Smooth muscle cell (in vitro differentiated cells): ENCODE data around the gene PRSS21. TPM values are rescaled to one million over a fixed set of nuclear protein-coding genes. Genes with fewer than 3 reads are reported as not detected.

ENCODE experiments used
- DNase-seq: peaks from one replicate; lab custom pipeline; 2025; ENCODE audit not compliant: unreplicated experiment; lab: John Stamatoyannopoulos, UW
- H2AFZ ChIP-seq: fragments of 200-600 bp; sonication (generic); 2 replicates; pipeline ENCODE4 v1.6.0; 2016; ENCODE audit warnings: antibody characterized with exemption, low read depth, mild to moderate bottlenecking
- H3F3A ChIP-seq: fragments of 200-600 bp; sonication (generic); 2 replicates; pipeline ENCODE4 v1.6.0; 2017; ENCODE audit warnings: antibody characterized with exemption, low read depth
- H3K27ac ChIP-seq: fragments of 200-600 bp; sonication (generic); 2 replicates; pipeline ENCODE4 v1.5.1; 2016; ENCODE audit warnings: low read depth, mild to moderate bottlenecking
- H3K27me3 ChIP-seq: fragments of 200-600 bp; sonication (generic); 2 replicates; pipeline ENCODE4 v1.6.1; 2016; ENCODE audit warnings: low read depth, mild to moderate bottlenecking
- H3K36me3 ChIP-seq: fragments of 200-600 bp; sonication (generic); 2 replicates; pipeline ENCODE4 v1.5.1; 2016; ENCODE audit warnings: low read depth
- H3K4me1 ChIP-seq: fragments of 200-600 bp; sonication (generic); 2 replicates; pipeline ENCODE4 v1.5.1; 2016; ENCODE audit warnings: low read depth
- H3K4me2 ChIP-seq: fragments of 200-600 bp; sonication (generic); 2 replicates; pipeline ENCODE4 v1.6.0; 2016; ENCODE audit warnings: mild to moderate bottlenecking
- H3K4me3 ChIP-seq: fragments of 200-600 bp; sonication (generic); 2 replicates; pipeline ENCODE4 v1.5.1; 2016; ENCODE audit warnings: mild to moderate bottlenecking
- H3K79me2 ChIP-seq: fragments of 200-600 bp; sonication (generic); 2 replicates; pipeline ENCODE4 v1.6.0; 2016; ENCODE audit warnings: low read depth, mild to moderate bottlenecking
- H3K9ac ChIP-seq: fragments of 200-600 bp; sonication (generic); 2 replicates; pipeline ENCODE4 v1.6.0; 2016; ENCODE audit warnings: low read depth
- H3K9me3 ChIP-seq: fragments of 200-600 bp; sonication (generic); replicated peaks from 2 replicates; pipeline ENCODE4 v1.5.1; 2016; ENCODE audit warnings: low read depth
- H4K20me1 ChIP-seq: fragments of 200-600 bp; sonication (generic); 2 replicates; pipeline ENCODE4 v1.6.0; 2016; ENCODE audit warnings: low read depth
- CTCF ChIP-seq: fragments of 200-600 bp; sonication (generic); IDR thresholded peaks from 2 replicates; pipeline ENCODE4 v1.5.1; 2017; ENCODE audit warnings: borderline replicate concordance, mild to moderate bottlenecking, antibody characterized with exemption; ENCODE audit not compliant: insufficient read depth, poor library complexity, severe bottlenecking
- WGBS: methylation state at CpG from one replicate; pipeline ENCODE4 v1.1.7; 2016; ENCODE audit warnings: low lambda C conversion rate; 5-methylcytosine and 5-hydroxymethylcytosine counted together
- polyA plus RNA-seq: library from polyadenylated mRNA; unstranded; fragments of >200 nt; fragmentation: Nextera tagmentation; extraction: Ambion mirVana; gene quantifications from 2 replicates; pipeline ENCODE4 v1.2.1, GENCODE V29; 2016
- total RNA-seq: library from RNA; depleted of rRNA; stranded (reverse); fragments of >200 nt; gene quantifications from 2 replicates; pipeline ENCODE4 v1.2.3, GENCODE V29; 2014

Gene PRSS21
- total and polyA plus RNA-seq, 2 experiments from 2014 or later = not detected

- TF ChIP-seq CTCF = no peak
- H3F3A ChIP-seq = peaks cover 4% of the 10 kb centered on the region
- H3K27ac ChIP-seq = no peak overlapping the region
- 74% methylated on average over 4 of the region's 4 CpGs for WGBS
- no peak for DNase-seq
- H3K4me3 ChIP-seq = no peak overlapping the region
- H2AFZ ChIP-seq = no peak overlapping the region
- no peaks in the 10 kb centered on the region for H3K79me2 ChIP-seq
- H3K9ac ChIP-seq = no peak overlapping the region
- H4K20me1 ChIP-seq = no peaks in the 10 kb centered on the region
- H3K4me1 ChIP-seq = peaks cover 7% of the 10 kb centered on the region
- no peak overlapping the region for H3K4me2 ChIP-seq
- H3K36me3 ChIP-seq = no peaks in the 10 kb centered on the region
- no peaks in the 10 kb centered on the region for H3K9me3 ChIP-seq
- H3K27me3 ChIP-seq = peaks cover 25% of the 10 kb centered on the region
Observed at GRCh38 chr16:2865651-2866050, 48.6 kb downstream of the PRSS21 start.

- TF ChIP-seq CTCF = no peak
- no peak overlapping the region for H3K4me3 ChIP-seq
- H3K27ac ChIP-seq = no peak overlapping the region
- H3K9ac ChIP-seq = no peak overlapping the region
- H4K20me1 ChIP-seq = no peaks in the 10 kb centered on the region
- H3K4me2 ChIP-seq = no peak overlapping the region
- WGBS = 83% methylated on average over 4 of the region's 4 CpGs
- peaks cover 4% of the 10 kb centered on the region for H3F3A ChIP-seq
- DNase-seq = no peak
- peaks cover 7% of the 10 kb centered on the region for H3K4me1 ChIP-seq
- no peaks in the 10 kb centered on the region for H3K9me3 ChIP-seq
- H2AFZ ChIP-seq = no peak overlapping the region
- no peaks in the 10 kb centered on the region for H3K36me3 ChIP-seq
- H3K79me2 ChIP-seq = no peaks in the 10 kb centered on the region
- H3K27me3 ChIP-seq = peaks cover 29% of the 10 kb centered on the region
Observed at GRCh38 chr16:2866431-2866830, 49.4 kb downstream of the PRSS21 start.

DNA sequence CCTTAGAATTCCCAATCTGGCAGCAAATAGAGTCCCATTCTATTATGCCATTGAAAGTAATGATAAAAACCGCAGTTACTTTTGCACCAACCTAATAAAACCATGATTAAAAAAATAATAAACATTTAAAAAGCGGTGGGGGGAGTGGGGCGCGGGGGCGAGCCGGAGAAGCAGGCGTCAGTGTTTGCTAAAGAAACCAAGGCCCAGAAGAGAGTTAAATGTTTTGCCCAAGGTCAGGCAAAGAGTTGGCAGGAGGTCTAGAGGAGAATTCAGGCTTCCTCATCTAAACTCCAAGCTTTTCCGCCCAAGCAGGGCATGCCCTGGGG lies 50.6 kb downstream of the PRSS21 start:
- Histone ChIP-seq H3F3A (peaks cover 4% of the 10 kb centered on the region), H3K79me2 (no peaks in the 10 kb centered on the region), H3K27me3 (peaks cover 29% of the 10 kb centered on the region), H3K27ac (peak overlapping the region; percentile 81), H3K36me3 (no peaks in the 10 kb centered on the region), H3K4me2 (peak overlapping the region; percentile 86), H3K9ac (peak overlapping the region; percentile 64), H3K9me3 (no peaks in the 10 kb centered on the region), H4K20me1 (no peaks in the 10 kb centered on the region), H2AFZ (peak overlapping the region; percentile 91), H3K4me3 (peak overlapping the region; percentile 59), H3K4me1 (peaks cover 7% of the 10 kb centered on the region)
- WGBS = 76% methylated on average over 8 of the region's 8 CpGs
- no peak for DNase-seq
- no peak for TF ChIP-seq CTCF

DNA sequence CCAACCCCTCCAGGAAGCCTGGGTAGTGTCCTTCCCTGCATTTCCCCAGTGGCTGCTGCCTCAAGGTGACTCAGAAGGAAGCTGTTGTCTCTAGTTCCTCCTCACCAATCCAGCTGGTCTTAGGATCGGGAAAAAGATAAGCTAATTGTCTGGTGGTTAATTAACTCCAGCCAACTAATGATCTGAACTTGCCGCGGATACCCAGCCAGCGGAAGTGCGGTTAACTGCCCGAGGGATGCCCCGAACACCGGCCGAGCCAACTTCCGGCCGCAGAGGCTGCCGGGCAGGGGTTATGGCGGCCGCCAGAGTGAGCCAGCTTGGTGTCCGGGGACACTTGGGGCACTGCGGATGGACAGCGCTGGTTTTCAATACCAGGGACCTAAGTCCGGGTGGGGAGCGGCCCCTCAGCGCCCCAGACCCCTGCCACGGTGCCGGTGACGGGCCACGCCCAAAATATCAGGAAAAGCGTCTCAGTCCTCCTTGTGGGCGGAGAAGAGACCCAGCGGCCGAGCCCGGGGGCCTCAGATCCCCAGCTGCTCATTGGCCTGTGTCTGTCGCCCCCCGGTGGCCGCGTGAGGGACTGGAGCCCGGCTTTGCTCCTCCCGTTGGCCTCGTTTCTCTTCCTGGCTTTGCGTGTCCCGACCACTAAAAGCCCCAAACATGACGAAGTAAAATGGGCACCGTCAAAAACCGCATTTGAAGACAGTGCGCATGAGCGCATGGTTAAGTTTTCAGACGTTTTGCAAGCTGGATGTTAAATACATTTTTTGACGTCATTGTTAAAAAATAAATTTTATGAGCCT lies 51.2 kb downstream of the PRSS21 start:
- H3K36me3 ChIP-seq = no peaks in the 10 kb centered on the region
- DNase-seq = peak; percentile 91
- H3K4me1 ChIP-seq = peaks cover 7% of the 10 kb centered on the region
- H3K27ac ChIP-seq = peak overlapping the region; percentile 81
- H3K4me2 ChIP-seq = peak overlapping the region; percentile 86
- WGBS = under 1% methylated on average over 45 of the region's 45 CpGs
- H3K27me3 ChIP-seq = peaks cover 29% of the 10 kb centered on the region
- no peaks in the 10 kb centered on the region for H3K9me3 ChIP-seq
- H3K4me3 ChIP-seq = peak overlapping the region; percentile 59
- H3K9ac ChIP-seq = peak overlapping the region; percentile 64
- peaks cover 4% of the 10 kb centered on the region for H3F3A ChIP-seq
- peak; percentile 91 for TF ChIP-seq CTCF
- no peaks in the 10 kb centered on the region for H3K79me2 ChIP-seq
- H2AFZ ChIP-seq = peak overlapping the region; percentile 91
- H4K20me1 ChIP-seq = no peaks in the 10 kb centered on the region
